Activated CD4-positive, alpha-beta T cell treated with anti-CD3 and anti-CD28 coated beads, Interleukin-10, Interleukin-2, amounts not matched to agents 100 ng/mL and 50 ng/mL, durations not matched to agents 16 hours and 8 hours (primary cell): ENCODE data around the gene BPIFA1.

Experiments
- DNase-seq: peaks from one replicate; pipeline ENCODE4 v3.0.0-alpha.2; 2020

The BPIFA1 gene

GRCh38 chr20:33280000-33280680, 44.3 kb downstream of the BPIFA1 start:
- no peak for DNase-seq

GRCh38 chr20:33280775-33281174, 45.0 kb downstream of the BPIFA1 start:
- no peak for DNase-seq

- no peak for DNase-seq
Observed at GRCh38 chr20:33281550-33282146, 45.9 kb downstream of the BPIFA1 start.

- DNase-seq: no peak
Observed at GRCh38 chr20:33282196-33282934, 46.6 kb downstream of the BPIFA1 start.

DNA sequence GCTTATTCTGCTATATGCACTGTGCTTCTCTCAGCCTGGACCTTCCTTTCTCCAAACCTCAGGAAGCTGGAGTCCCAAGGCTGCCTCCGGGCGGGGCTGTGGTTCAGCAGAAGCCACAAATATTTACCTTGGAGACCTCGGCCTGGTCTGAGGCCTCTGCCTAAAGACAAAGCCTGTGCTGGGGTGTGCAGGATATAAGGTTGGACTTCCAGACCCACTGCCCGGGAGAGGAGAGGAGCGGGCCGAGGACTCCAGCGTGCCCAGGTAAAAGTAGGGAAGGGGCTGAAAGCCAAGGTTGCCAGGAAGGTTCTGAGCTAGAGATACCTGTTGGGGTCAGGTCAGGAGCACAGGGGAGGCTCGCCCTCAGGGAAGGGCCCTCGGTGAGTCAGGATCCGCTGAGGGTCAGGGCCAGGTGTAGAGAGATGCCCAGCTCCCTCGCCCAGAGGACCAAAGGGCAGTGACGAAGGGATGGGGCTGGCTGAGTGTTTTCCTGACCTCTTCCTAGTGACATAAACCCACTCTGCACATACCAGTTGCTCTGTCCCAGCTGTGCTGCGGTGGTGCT, 47.3 kb downstream of the BPIFA1 start, which contains the start of gene BPIFB1:
TSS of gene BPIFB1 (plus strand) at position 224 of the 565 bp plus-strand sequence. CDS start 2,860 bp downstream, outside the sequence.
- DNase-seq: no peak

DNA sequence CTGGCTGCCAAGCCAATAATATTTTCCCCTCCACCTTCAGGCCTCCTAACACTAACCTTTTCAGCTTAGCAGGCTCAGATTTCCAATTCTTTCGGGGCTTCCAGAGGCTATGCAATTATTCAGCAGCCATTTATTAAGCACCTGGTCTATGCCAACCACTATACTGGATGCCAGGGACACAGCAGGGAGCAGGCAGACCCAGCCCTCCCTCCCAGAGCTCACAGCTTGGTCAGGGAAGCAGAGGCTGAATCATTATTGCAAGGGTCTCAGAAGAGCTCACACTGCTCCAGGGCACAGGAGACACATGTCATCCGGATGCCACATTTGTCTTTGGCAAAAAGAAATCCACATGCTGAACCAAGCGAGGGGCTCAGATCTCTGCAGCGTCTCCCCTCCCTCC, 48.5 kb downstream of the BPIFA1 start:
- DNase-seq: no peak

- DNase-seq: no peak
Observed at GRCh38 chr20:33284937-33285336, 49.1 kb downstream of the BPIFA1 start.

- no peak for DNase-seq
Observed at GRCh38 chr20:33285861-33286495, 50.2 kb downstream of the BPIFA1 start.

DNA sequence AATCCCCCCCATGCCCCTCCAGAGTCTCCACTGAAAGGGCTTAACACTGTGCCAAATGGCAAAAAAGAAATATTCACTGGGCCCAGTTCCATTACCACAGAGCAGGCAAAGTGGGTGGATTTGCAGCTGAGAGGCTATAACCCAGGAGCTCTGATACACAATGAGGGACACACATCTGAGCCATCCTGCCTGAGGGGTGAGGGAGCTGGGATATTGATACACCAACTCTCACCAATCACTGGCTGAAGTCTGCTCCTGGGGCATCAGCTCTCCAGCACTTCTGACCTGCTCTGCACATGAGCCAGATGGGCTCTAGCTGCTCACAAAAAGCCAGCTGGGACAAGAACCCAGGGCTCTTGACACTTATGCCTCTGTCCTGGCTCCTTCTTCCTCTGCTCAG, 52.1 kb downstream of the BPIFA1 start:
- DNase-seq: no peak

DNA sequence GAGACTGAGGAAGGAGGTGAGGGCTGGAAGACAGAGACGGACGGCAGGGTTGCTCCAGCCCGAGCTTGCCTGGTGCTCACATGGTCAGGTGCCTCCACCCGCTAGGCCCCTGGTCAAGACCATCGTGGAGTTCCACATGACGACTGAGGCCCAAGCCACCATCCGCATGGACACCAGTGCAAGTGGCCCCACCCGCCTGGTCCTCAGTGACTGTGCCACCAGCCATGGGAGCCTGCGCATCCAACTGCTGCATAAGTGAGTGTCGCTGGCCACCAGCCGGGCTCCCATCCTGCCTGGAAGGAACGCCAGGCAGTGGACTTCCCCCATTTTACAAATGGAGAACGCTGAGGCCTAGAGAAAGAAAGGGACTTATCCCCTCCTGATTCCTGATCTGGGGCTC, 55.1 kb downstream of the BPIFA1 start:
- DNase-seq: no peak

DNA sequence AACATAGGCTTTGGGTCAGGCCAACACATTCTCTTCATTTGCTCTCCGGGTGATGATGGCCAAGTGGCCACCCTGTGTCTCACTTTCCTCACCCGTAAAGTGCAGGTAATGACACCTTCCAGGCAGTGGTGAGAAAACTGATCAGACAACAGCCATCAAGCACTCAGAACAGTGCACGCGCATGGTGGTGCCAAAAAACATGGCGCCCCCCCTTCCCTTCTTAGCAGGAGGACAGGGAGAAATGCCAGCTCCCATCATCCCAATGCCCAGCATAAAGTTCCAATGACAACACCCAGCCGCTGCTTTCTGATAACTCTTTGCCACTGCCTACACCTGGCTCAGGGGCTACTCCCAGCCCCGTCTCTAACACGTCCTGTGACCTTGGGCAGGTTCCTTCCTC, 55.6 kb downstream of the BPIFA1 start:
- no peak for DNase-seq

DNA sequence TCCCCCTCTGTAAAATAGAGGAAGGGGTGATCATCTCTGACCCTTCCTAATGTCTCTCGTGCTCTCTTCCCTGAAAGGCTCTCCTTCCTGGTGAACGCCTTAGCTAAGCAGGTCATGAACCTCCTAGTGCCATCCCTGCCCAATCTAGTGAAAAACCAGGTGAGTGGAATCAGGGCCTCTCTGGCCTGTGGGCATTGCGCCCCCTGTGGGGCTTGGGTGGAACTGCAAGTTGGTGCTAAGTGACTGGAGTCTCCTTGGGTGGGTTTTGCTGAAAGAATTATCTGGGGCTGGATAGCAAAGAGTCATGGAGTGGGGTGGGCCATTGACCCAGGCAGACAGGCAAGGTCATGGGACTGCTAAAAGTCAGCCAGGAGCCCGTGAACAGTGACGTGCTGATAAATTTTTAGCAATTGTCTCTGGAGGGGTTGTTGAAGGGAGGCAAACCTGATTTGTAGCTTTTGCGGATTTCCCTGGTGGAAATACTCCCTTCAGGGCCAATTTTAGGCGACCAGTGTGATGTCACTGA, 56.1 kb downstream of the BPIFA1 start:
- peak; percentile 72 for DNase-seq
